ENCODE data around the gene CLCA2.

Gene CLCA2

GRCh38 chr1:86409416-86410021 is 14.5 kb upstream of the CLCA2 start:
- DNase-seq (ENCODE audit: low read depth): peak; percentile 45
- TF ChIP-seq, protein P1, sequence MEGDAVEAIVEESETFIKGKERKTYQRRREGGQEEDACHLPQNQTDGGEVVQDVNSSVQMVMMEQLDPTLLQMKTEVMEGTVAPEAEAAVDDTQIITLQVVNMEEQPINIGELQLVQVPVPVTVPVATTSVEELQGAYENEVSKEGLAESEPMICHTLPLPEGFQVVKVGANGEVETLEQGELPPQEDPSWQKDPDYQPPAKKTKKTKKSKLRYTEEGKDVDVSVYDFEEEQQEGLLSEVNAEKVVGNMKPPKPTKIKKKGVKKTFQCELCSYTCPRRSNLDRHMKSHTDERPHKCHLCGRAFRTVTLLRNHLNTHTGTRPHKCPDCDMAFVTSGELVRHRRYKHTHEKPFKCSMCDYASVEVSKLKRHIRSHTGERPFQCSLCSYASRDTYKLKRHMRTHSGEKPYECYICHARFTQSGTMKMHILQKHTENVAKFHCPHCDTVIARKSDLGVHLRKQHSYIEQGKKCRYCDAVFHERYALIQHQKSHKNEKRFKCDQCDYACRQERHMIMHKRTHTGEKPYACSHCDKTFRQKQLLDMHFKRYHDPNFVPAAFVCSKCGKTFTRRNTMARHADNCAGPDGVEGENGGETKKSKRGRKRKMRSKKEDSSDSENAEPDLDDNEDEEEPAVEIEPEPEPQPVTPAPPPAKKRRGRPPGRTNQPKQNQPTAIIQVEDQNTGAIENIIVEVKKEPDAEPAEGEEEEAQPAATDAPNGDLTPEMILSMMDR (IDR thresholded peaks at IDR 0.05; ENCODE audit: insufficient read depth, low read depth, low read length, missing control alignments): no peak
- H3K4me3 ChIP-seq (ENCODE audit: low read length): no peak overlapping the region

GRCh38 chr1:86410879-86411278 is 13.1 kb upstream of the CLCA2 start:
- H3K4me3 ChIP-seq (ENCODE audit: low read length): no peak overlapping the region
- DNase-seq (ENCODE audit: low read depth): no peak
- TF ChIP-seq, protein P1 (IDR thresholded peaks at IDR 0.05; ENCODE audit: insufficient read depth, low read depth, low read length, missing control alignments): no peak

GRCh38 chr1:86416343-86416742 is 7.6 kb upstream of the CLCA2 start:
- H3K4me3 ChIP-seq (ENCODE audit: low read length): no peak overlapping the region
- TF ChIP-seq, protein P1 (IDR thresholded peaks at IDR 0.05; ENCODE audit: insufficient read depth, low read depth, low read length, missing control alignments): no peak
- DNase-seq (ENCODE audit: low read depth): peak; percentile 76

DNA sequence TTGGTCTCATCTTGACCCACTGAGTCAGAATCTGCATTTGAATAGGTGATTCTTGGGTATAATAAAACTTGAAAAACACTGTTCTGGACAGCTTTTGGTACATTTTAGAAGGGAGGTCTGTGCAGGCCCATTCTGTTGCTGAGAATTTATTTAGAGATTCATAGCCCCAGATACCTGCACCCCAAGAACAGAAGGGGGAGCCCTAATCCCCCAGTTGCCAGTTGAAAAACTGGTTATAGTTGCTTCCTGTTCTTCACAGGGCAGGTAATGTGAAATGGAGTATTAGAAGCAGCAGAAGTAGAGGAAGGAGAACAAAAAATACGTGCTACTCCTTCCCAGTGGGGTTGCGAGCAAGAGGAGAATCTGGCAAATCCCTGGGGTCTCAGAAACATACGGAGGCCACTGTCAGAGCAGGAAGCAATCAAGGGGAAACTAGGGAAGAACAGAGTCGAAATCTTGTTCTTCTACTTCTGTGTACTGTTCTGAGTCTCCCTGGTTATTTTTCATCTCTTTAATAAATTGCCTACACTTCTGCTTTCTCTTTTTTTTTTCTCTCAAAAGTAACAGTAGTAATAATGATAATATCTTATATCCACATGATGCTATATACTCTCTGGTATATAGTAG is 4.6 kb upstream of the CLCA2 start:
- TF ChIP-seq, protein P1 (IDR thresholded peaks at IDR 0.05; ENCODE audit: insufficient read depth, low read depth, low read length, missing control alignments): peak; percentile 81
- peak; percentile 71 for DNase-seq (ENCODE audit: low read depth)
- H3K4me3 ChIP-seq (ENCODE audit: low read length): no peak overlapping the region

- TF ChIP-seq, protein P1 (IDR thresholded peaks at IDR 0.05; ENCODE audit: insufficient read depth, low read depth, low read length, missing control alignments): no peak
- DNase-seq (ENCODE audit: low read depth): peak; percentile 61
- H3K4me3 ChIP-seq (ENCODE audit: low read length): no peak overlapping the region
These were observed 2.2 kb upstream of the CLCA2 start for GRCh38 chr1:86421601-86422280.

DNA sequence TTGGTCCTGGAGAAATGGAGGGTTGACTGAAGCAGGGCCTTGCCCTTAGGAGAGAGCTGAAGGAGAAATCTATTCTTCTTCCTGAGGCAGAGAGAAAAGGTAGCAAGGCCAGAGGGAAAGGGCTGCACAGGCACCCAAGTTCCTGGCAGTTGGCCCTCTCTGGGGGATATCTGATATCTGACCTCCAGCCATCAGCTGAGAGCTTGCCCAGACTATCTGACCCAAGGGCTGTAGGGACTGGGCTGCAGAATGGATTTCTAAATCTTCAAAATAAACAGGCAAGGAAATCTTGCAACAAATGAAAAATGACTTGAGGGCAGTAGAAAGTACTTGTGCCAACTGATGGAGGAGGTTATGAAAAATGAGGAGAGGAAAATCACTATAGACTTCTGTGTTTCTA is 498 bp upstream of the CLCA2 start:
- TF ChIP-seq, protein P1 (IDR thresholded peaks at IDR 0.05; ENCODE audit: insufficient read depth, low read depth, low read length, missing control alignments): no peak
- no peak overlapping the region for H3K4me3 ChIP-seq (ENCODE audit: low read length)
- no peak for DNase-seq (ENCODE audit: low read depth)
